Limb (tissue), 2 donors: Measurements from ENCODE around the gene KSR1.
"Not testable (repeated sequence)": the region's sequence is repeated elsewhere in the genome, so short reads cannot be mapped to it uniquely, and the experiment has no call there.

Source experiments
- DNase-seq, 2 donors: peaks; one replicate each; pipeline ENCODE4 v3.0.0-alpha.2; 2016; ENCODE audit errors: extremely low spot score in 2 of 2

The KSR1 gene

DNA sequence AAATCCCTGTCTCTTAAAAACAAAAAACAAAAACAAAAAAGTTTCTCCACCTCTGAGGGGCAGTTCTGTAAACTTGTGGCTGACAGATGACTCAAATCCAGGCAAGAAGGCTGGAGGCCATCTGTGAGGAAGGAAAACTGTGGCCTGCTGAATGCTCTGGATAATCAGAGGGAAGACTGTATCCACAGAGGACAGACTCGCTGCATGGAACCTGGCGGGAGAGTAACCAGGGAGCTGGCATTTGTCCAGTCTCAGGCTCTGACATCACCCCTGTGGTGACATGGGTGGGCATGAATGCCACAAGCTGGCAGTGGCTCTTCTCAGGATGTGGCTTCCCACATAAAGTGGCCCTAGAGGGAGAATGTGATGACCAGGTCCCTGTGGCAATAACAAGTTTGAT is 2.8 kb upstream of the KSR1 start:
- DNase-seq, result no peak

DNA sequence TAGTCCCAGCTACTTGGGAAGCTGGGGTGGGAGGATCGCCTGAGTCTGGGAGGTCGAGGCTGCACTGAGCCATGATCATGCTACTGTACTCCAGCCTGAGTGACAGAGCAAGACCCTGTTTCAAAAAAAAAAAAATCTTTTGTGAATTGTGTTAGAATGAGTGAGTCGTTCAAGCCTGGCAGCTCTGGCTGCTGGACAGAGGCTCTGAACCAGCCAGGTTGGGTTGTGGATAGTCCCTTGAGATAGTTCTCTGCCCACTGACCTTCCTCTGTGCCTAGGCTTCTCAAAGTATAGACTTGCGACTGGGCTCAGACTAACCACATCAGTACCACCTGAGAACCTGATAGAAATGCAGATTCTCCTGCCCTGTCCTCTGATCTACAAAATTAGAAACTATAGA is 2.2 kb upstream of the KSR1 start:
- no peak for DNase-seq

DNA sequence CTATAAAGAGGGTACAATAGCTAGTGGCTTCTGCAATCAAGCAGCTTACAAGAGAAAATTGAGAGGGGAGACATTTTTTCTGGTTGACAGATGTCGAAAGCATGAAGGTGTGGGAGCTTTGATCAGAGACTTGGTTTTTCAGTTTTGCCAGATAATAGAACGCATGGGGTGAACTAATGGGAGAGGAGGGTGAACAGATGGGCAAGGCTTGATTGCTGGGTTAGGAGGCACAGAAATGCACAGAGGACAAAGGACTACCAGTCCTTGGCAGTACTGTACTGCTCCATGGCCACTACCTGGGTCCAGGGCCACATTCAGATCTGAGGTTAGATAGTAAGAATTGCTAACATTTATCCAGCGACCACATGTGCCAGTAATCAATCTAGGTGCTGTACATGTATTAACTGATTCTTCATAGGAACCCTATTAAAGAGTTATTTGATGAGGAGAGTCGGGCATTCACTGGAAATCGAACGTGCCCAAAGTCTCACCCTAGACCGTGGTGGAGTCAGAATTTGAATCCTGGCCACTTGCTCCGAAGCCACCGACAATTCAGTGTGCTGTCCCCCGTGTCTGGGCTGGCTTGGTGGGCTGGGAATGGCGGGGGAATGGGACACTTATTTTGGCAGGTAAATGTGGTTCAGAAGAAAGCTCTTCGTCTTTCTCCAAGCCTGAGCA is 873 bp upstream of the KSR1 start:
- no peak for DNase-seq

DNA sequence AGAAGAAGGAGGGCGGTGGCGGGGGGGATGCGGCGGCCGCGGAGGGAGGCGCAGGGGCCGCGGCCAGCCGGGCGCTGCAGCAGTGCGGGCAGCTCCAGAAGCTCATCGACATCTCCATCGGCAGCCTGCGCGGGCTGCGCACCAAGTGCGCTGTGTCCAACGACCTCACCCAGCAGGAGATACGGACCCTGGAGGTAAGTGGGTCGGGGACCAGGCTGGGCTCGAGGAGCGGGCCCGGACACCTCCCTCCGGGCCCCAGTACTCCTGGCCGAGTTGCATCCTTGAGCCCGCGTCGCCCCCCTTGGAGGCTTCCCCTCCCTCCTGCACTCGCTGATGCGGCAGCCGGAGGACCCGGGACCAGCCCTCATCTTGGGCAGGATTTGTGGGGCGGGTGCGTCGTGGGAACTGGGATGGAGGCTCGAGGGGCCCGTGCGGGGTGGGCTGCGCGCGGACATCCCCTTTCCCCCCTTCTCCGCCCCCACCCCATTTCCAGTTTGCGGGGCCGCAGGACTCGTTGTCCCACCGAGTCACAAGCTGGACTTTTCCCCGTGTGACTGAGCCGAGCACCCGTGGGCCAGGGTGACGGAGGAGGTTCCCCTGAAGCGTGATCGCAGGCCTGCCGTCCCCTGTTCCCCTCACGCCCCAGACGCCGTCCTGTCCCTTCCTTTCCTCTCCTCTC is 572 bp downstream of the KSR1 start:
- DNase-seq, result peak in 1 of 2 donors; percentile 61

DNA sequence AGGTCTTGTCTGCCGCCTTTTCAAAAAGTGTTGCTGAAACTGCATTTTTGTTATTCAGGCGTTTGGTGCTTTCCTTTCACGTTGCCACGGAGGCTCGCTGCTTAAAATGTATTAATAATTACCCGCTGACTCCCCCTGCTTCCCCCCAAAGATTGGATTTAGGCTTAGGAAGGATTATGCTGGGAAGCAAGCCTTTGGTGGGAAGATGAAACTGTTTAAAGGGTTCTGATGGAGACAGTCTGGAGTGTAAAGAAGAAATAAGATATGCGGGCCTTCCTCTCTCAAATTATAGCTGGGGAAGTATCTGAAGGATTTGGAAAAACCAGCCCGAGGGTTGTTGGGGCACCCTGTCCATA is 1.1 kb downstream of the KSR1 start:
- DNase-seq, result no peak

DNA sequence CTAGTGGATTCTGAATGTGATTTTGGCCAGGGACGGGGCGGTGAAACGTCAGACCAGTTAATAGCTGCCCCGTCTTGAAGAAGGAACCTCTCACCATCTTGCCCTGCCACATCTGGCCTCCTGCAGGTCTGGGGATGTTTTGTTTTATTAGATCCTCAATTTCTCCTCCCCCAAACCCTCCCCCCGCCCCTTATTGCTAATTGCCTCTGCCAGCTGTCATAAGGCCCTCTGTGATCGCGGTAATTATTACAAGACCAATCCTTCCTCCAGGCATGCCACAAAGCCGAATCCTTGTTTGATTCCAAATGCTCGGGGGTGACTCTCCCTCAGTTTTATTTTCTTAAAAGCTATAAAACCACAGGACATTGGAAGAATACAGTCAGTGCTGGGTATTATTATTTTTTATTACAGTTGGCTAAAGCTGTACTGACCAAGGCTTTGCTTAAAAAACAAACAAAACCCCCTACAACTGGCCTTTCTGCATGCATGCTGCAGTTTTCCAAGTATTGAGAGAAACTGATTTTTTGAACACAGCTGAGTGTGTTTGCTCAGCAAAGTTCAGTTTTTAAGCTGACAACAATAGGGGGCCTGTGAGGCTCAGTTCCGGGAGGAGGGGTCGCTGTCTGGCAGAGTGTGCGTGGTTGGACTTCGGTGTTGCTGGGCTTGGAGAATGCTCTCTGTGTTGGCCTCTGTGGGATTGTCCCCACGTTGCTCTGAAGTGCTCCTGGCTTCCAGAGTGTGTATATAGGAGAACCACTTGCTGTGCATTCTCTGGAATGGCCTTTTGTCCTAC is 1.7 kb downstream of the KSR1 start:
- peak in 1 of 2 donors; percentile 57 for DNase-seq

DNA sequence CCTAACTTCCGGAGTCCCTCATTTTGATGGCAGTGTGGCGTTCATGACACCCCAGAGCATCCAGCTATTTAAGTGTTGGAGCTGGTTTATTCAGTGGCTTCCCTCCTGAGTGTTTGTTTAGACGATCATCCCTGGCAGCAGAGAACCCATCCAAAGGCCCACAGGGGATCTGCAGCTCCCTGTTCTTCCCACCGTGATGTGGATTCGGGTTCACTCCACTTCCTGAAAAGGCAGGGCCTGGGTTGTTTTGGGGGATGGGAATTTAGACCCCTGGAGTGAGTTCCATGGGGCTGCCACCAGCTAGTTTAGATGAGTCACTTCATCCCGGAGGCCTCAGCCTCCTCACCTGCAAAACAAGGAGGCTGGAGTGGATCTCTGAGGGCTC is 2.3 kb downstream of the KSR1 start:
- DNase-seq, result no peak

DNA sequence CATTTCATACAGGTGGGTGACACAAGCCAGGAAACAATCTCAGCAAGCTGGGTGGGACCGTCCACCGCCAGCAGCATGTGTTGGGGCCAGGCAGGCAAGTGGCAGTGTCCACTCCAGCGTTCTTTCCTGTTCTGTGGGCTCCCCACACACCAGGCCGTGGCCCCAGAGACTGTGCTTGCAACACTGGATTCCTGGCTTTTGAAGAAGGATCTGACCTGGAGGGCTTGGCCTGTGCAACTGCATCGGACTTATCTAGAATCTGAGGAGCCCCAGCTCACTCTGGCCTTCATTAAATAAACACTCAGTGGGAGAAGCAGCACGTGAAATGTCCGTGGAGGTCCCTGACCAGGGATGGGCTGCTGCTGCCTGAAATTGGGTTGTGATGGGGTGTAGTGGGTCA is 3.2 kb downstream of the KSR1 start:
- no peak for DNase-seq

DNA sequence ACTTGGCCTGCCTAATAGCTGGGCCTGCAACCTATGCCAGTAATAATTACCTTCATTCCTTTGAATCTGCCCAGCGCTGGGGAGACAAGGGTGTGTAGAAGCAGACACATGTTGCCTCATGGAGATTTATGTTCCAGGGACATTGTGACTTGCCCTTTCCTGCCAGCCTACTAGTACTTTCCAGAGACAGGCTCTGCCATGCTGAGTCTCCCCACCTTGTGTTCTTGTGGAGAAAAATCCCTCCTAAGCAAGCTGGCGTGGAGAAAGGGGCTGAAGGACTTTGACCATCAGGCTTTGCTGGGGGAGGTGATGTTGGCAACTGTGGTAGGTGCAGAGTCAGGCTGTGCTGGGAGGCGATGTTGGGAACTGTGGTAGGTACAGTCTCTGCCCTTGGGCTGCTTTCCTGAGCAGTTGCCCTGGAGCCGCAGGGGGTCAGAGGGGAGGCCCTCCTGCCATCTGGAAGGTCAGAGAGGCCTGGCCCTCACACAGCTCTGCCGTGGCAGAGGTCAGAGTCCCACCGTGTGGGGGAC is 4.0 kb downstream of the KSR1 start:
- no peak for DNase-seq

DNA sequence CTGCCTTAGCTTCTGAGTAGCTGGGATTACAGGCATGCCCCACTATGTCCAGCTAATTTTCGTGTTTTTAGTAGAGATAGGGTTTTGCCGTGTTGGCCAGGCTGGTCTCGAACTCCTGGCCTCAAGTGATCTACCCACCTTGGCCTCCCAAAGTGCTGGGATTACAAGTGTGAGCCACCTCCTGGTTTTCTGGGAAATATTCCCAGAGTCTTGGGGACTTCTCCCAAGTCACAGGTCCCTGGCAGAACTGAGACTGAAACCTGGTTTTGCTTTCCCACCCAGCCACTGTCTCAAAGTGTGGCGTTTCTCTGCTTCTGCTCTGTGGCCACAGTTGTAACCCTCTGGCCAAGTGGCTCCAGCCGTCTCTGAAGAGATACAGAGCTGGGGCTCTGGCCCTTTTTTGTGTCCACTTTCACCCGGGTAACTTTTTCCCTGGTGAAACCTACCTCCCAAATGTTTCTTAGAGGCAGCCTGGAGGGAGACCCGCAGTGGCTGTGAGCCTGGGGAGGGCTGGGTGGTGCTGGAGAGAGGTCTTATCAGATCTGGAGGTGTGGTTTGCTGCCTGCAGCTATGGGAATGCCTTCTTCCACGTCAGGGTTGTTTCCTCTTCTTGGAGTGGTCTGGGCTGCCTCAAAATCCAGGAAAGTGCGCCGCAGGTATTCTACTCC is 5.1 kb downstream of the KSR1 start:
- no peak for DNase-seq

DNA sequence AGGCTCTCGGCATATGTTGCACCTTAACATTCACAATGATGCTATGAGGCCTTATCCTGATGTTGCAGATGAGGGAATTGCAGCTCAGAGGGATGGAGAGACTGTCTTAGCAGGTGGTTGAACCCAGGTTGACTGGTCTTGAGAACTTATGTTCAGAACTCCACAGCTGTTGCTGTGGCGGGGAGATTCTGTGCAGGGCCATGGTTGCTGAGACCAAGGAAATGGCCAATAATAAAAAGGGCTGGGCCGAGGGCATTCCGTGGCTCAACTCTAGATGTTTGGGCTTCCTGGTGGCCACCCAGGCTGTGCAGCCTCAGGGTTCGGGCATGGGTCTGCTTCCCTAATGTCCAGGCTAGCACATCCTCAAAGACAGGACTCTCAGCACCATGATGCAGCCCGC is 5.9 kb downstream of the KSR1 start:
- DNase-seq, result no peak

DNA sequence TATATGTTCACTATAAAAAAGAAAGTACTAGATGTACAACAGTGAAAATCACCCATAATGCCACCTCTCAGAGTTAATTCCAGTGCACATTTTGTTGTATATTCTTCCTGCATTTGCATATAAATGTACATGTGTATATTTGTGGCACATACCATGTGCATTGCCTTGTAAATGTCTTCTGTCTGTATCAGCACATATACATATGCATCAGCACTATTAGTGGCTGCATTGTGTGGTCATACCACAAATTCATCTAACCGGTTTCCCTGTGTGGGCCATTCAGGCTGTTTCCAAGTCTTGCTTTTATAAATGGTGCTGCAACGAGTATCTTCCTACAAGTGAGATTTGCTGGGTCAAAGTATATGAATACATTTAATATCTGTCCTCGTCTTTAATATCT is 6.5 kb downstream of the KSR1 start:
- no peak for DNase-seq

DNA sequence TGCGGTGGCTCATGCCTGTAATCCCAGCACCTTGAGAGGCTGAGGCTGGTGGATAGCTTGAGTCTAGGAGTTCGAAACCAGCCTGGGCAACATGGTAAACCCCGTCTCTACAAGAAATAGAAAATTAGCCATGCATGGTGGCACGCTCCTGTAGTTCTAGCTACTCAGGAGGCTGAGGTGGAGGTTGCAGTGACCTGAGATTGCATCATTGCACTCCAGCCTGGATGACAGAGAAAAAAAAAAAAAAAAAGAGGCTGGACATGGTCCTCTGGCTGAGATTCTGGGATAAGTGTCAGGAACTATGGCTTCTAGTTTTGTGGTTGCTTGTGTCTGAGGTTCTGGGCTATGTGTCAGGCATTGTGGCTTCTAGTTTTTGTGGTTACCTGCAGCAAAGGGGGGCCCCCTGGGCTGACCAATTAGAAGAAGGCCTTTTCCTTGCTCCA is 7.0 kb downstream of the KSR1 start:
- no peak for DNase-seq

DNA sequence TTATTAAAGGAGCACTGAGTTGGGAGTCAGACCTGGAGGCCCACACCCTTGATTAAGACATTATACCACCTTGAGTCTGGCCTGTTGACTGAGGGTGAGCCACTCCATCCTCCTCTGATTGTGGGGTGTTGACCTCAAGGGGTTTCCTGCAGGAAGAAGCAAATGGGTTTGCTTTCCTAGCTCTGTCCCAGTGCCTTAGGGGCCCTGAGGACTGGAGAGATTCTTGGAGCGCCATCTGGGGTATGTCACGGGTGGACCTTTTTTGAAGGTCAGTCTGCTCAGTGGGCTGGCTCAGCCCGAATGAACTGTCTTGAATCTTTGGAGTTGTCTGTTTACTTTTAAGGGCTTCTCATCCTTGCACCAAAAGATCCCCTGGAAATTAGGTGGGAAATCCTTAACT is 7.8 kb downstream of the KSR1 start:
- DNase-seq, result not testable (repeated sequence)

DNA sequence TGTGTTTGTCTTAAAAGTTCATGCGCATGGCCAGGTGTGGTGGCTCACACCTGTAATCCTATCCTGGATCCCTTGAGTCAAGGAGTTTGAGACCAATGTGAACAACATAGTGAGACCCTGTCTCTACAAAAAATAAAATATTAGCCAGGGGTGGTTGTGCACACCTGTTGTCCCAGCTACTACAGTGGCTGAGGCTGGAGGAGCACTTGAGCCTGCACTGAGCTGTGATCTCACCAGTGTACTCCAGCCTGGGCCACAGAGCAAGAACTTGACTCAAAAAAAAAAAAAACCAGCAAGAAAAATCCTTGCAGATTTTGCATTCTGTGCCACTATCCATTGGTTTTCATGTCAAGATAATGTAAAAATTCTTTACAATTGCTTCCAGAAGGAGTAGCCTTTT is 8.2 kb downstream of the KSR1 start:
- no peak for DNase-seq

DNA sequence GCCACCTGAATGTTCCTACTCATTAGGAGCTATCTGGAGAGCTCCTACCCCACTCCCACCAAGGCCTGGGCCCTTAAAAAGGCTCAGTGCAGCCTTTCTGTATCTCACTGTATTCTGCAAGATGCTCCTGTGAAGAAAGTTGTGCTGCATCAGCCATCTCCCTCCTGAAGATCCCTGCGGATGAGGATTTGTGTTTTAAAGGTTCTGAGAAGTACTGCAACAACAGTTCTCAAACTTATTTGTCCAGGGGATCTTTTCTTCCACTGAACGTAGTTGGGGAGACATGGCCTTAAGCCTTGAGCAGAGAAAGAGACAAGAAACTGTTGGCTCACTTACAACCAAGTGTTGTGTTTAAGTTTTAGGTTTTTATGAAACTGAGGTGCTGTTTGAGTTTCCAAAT is 9.6 kb downstream of the KSR1 start:
- DNase-seq, result not testable (repeated sequence)

DNA sequence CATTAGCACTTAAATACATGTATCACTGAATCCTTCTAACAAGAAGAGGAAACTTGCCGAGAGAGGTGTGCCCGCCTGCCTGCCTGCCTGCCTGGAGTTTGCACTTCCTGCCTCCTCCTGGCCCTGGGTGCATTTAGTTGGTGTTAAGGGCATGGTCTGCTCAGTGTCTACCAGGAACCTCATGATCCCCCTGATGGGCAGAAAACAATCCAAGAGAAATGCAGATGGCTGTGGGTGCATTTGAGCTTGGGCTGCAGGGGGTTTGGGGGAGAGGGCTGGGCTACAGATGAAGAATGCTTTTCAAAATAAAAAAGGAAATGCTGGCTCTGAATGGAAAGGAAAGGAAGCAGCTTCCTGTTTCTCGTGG is 10.1 kb downstream of the KSR1 start:
- DNase-seq, result no peak

DNA sequence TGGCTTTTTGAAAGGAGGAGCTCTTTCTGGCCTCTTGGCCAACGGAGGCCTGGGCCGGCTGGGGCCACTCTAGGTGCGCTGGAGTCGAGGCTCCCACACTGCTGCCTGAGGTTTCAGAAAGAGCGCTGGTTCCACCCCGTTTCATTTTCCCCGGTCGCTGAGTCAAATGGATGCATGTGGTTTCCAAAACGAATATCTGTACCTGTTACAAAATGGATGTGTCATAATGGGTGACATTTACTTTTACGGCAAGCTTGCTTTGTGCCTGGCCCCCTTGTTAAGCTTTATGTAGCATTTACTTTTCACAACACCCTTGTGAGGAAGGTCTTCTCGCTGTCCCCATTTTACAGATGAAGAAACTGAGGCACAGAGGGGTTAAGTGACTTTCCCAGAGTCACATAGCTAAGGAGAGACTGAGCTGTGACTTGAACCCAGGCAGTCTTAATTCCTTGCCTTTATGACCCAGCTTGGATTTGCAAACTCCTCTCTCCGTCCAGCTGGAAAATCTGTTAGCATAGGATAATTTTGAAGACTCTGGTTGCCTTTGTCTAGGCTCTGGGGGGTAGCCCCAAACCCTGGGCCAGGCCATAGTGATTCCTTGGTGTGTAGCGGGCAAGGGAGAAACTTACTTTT is 10.6 kb downstream of the KSR1 start:
- no peak for DNase-seq

DNA sequence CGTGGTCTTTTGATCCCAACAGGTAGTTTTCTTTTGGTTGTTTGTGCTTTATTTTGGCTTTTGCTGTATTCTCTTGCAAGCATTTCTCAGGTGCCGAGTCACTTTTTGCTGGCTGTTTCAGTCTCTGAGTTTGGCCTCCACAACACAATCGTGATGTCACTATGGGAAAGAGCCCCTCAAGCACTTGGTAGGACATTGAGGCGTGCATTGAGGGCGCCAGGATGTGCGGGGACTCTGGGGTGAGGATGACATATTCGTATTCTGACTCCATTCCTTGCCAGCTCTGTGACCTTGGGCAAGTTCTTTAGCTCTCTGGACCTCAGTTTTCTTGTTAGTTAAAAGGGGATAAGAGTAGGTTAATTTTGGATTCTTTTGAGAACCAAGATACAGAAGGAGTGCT is 13.0 kb downstream of the KSR1 start:
- DNase-seq, result no peak

DNA sequence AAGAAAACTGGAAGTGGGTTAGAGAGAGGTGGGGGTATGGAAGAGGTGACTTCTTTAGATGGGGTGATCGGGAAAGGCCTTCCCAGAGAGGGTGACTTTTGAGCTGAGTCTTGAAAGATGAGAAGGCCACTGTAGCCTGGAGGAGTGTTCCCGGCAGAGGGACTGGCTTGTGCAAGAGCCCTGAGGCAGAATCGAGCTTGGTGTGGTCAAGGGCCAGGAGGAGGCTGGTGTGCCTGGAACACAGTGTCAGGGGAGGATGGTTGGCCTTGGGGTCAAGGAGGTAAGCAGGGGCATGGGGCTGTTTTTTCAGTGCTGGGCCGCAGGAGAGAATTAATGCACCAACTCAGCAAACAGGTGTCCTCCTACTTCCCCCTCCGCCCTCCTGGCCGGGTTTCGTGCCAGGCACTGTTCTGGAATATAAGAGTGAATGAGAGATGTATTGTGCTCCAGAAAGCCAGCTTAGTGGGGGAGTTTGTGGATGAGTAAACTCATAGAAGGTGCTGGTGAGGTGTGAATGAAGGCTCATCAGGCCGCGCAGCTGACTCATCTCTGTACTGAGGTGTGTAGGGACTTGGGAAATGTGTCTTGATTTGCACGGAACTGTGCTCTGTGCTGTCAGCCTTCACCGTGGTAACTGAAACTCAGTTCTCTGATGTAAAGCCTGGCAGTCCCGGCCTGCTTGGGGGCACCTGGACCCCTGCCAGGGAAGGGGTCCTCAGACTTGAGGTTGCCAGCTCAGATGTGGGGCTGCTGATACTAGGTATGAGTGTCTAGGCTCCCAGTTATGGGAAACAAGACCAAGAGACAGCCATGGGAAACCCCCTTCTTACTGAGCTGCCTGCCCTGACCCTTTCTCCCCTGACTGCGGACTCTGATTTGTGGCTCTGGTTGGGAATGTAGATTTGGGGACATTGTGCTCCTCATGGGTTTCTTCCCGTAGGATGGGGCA is 15.3 kb downstream of the KSR1 start:
- DNase-seq, result no peak
